ENCODE results near the gene PISD. TPM values are rescaled to one million over a fixed set of nuclear protein-coding genes. Genes with fewer than 3 reads are reported as not detected.
A peak's percentile ranks its signal among the peaks of the same experiment; 100 is the strongest.

Gene PISD
- total and polyA plus RNA-seq, 5 donors from 2014 or later, result 12.7 to 41.5 (median 17.2) TPM

GRCh38 chr22:31651664-31652063 lies 10.4 kb downstream of the PISD start:
- no peaks in the 10 kb centered on the region for H3K27me3 ChIP-seq (ENCODE audit: control insufficient read depth, insufficient read depth, low read length)
- H3K36me3 ChIP-seq (ENCODE audit: control insufficient read depth, insufficient read depth, low read length), result peaks cover 31% of the 10 kb centered on the region
- Mint-ChIP-seq H3K27me3 (no peaks in the 10 kb centered on the region), H3K9me3 (no peaks in the 10 kb centered on the region), H3K36me3 (peaks cover 16% of the 10 kb centered on the region), H3K27ac (no peak overlapping the region), H3K4me1 (peaks cover 13 to 36% (median 26%) of the 10 kb centered on the region in 4 donors), H3K4me3 (no peak overlapping the region)
- ATAC-seq (ENCODE audit: low read depth in 2 of 2) (no peak), DNase-seq (no peak)
- H3K9me3 ChIP-seq (ENCODE audit: control insufficient read depth in 2 of 2, low read length in 2 of 2), result no peaks in the 10 kb centered on the region
- H3K4me1 ChIP-seq (ENCODE audit: control insufficient read depth, insufficient read depth, low read length, poor library complexity, severe bottlenecking), result no peaks in the 10 kb centered on the region
- H3K27ac ChIP-seq (ENCODE audit: insufficient read depth, low read length, poor library complexity, severe bottlenecking), result no peak overlapping the region
- H3K4me3 ChIP-seq (ENCODE audit: low read depth, low read length), result no peak overlapping the region

GRCh38 chr22:31650391-31650790 lies 11.6 kb downstream of the PISD start:
- Histone ChIP-seq H3K9me3 (ENCODE audit: control insufficient read depth in 2 of 2, low read length in 2 of 2) (no peaks in the 10 kb centered on the region), H3K4me1 (ENCODE audit: control insufficient read depth, insufficient read depth, low read length, poor library complexity, severe bottlenecking) (no peaks in the 10 kb centered on the region), H3K4me3 (ENCODE audit: low read depth, low read length) (no peak overlapping the region), H3K27me3 (ENCODE audit: control insufficient read depth, insufficient read depth, low read length) (no peaks in the 10 kb centered on the region), H3K36me3 (ENCODE audit: control insufficient read depth, insufficient read depth, low read length) (peaks cover 36% of the 10 kb centered on the region), H3K27ac (ENCODE audit: insufficient read depth, low read length, poor library complexity, severe bottlenecking) (no peak overlapping the region)
- no peak overlapping the region for H3K27ac Mint-ChIP-seq
- H3K27me3 Mint-ChIP-seq, result no peaks in the 10 kb centered on the region
- H3K4me3 Mint-ChIP-seq, result no peak overlapping the region
- ATAC-seq (ENCODE audit: low read depth in 2 of 2) (no peak), DNase-seq (no peak)
- peaks cover 16% of the 10 kb centered on the region for H3K36me3 Mint-ChIP-seq
- no peaks in the 10 kb centered on the region for H3K9me3 Mint-ChIP-seq
- H3K4me1 Mint-ChIP-seq, result peaks cover 13 to 35% (median 28%) of the 10 kb centered on the region in 4 donors

- Mint-ChIP-seq H3K9me3 (no peaks in the 10 kb centered on the region), H3K27me3 (no peaks in the 10 kb centered on the region)
These were observed 14.3 kb downstream of the PISD start for GRCh38 chr22:31647523-31648320.

GRCh38 chr22:31647066-31647465 lies 14.9 kb downstream of the PISD start:
- H3K36me3 ChIP-seq (ENCODE audit: control insufficient read depth, insufficient read depth, low read length), result peaks cover 43% of the 10 kb centered on the region
- Mint-ChIP-seq H3K36me3 (peaks cover 13% of the 10 kb centered on the region), H3K27ac (no peak overlapping the region)

More at GRCh38 chr22:31647523-31648320, 14.3 kb downstream of the PISD start:
- no peaks in the 10 kb centered on the region for H3K27me3 ChIP-seq (ENCODE audit: control insufficient read depth, insufficient read depth, low read length)
- H3K27ac ChIP-seq (ENCODE audit: insufficient read depth, low read length, poor library complexity, severe bottlenecking), result no peak overlapping the region
- Mint-ChIP-seq H3K36me3 (peaks cover 13% of the 10 kb centered on the region), H3K27ac (no peak overlapping the region), H3K4me3 (no peak overlapping the region), H3K4me1 (peaks cover 0 to 23% (median 16%) of the 10 kb centered on the region in 4 donors)
- peaks cover 43% of the 10 kb centered on the region for H3K36me3 ChIP-seq (ENCODE audit: control insufficient read depth, insufficient read depth, low read length)
- no peaks in the 10 kb centered on the region for H3K9me3 ChIP-seq (ENCODE audit: control insufficient read depth in 2 of 2, low read length in 2 of 2)
- DNase-seq (no peak), ATAC-seq (ENCODE audit: low read depth in 2 of 2) (no peak)
- no peaks in the 10 kb centered on the region for H3K4me1 ChIP-seq (ENCODE audit: control insufficient read depth, insufficient read depth, low read length, poor library complexity, severe bottlenecking)
- no peak overlapping the region for H3K4me3 ChIP-seq (ENCODE audit: low read depth, low read length)

GRCh38 chr22:31646186-31647019 lies 15.6 kb downstream of the PISD start:
- H3K36me3 Mint-ChIP-seq, result peaks cover 13% of the 10 kb centered on the region
- peak overlapping the region in 1 of 3 donors; percentile 69 for H3K27ac Mint-ChIP-seq
- no peaks in the 10 kb centered on the region for H3K27me3 Mint-ChIP-seq
- H3K27ac ChIP-seq (ENCODE audit: insufficient read depth, low read length, poor library complexity, severe bottlenecking), result no peak overlapping the region
- H3K36me3 ChIP-seq (ENCODE audit: control insufficient read depth, insufficient read depth, low read length), result peaks cover 43% of the 10 kb centered on the region
- no peaks in the 10 kb centered on the region for H3K4me1 ChIP-seq (ENCODE audit: control insufficient read depth, insufficient read depth, low read length, poor library complexity, severe bottlenecking)
- peaks cover 0 to 17% (median 12%) of the 10 kb centered on the region in 4 donors for H3K4me1 Mint-ChIP-seq
- no peak for DNase-seq
- ATAC-seq (ENCODE audit: low read depth in 2 of 2), result peak; percentile 28 to 57
- H3K9me3 Mint-ChIP-seq, result no peaks in the 10 kb centered on the region
- H3K27me3 ChIP-seq (ENCODE audit: control insufficient read depth, insufficient read depth, low read length), result no peaks in the 10 kb centered on the region
- H3K4me3 ChIP-seq (ENCODE audit: low read depth, low read length), result no peak overlapping the region
- no peaks in the 10 kb centered on the region for H3K9me3 ChIP-seq (ENCODE audit: control insufficient read depth in 2 of 2, low read length in 2 of 2)
- H3K4me3 Mint-ChIP-seq, result no peak overlapping the region

More at GRCh38 chr22:31647066-31647465, 14.9 kb downstream of the PISD start:
- Histone ChIP-seq H3K4me3 (ENCODE audit: low read depth, low read length) (no peak overlapping the region), H3K4me1 (ENCODE audit: control insufficient read depth, insufficient read depth, low read length, poor library complexity, severe bottlenecking) (no peaks in the 10 kb centered on the region), H3K27ac (ENCODE audit: insufficient read depth, low read length, poor library complexity, severe bottlenecking) (no peak overlapping the region), H3K27me3 (ENCODE audit: control insufficient read depth, insufficient read depth, low read length) (no peaks in the 10 kb centered on the region), H3K9me3 (ENCODE audit: control insufficient read depth in 2 of 2, low read length in 2 of 2) (no peaks in the 10 kb centered on the region)
- Mint-ChIP-seq H3K9me3 (no peaks in the 10 kb centered on the region), H3K4me1 (peaks cover 0 to 20% (median 16%) of the 10 kb centered on the region in 4 donors), H3K27me3 (no peaks in the 10 kb centered on the region), H3K4me3 (no peak overlapping the region)
- no peak for DNase-seq
- no peak for ATAC-seq (ENCODE audit: low read depth in 2 of 2)

- Mint-ChIP-seq H3K9me3 (no peaks in the 10 kb centered on the region), H3K4me3 (peak overlapping the region in 1 of 4 donors; percentile 51), H3K27me3 (no peaks in the 10 kb centered on the region), H3K27ac (peak overlapping the region in 2 of 3 donors; percentile 65 to 81), H3K4me1 (peaks cover 7 to 35% (median 14%) of the 10 kb centered on the region in 4 donors), H3K36me3 (peaks cover 9% of the 10 kb centered on the region)
- DNase-seq (no peak), ATAC-seq (ENCODE audit: low read depth in 2 of 2) (peak in 1 of 2 donors; percentile 11)
- no peak overlapping the region for H3K27ac ChIP-seq (ENCODE audit: insufficient read depth, low read length, poor library complexity, severe bottlenecking)
- no peaks in the 10 kb centered on the region for H3K27me3 ChIP-seq (ENCODE audit: control insufficient read depth, insufficient read depth, low read length)
- peaks cover 2% of the 10 kb centered on the region for H3K36me3 ChIP-seq (ENCODE audit: control insufficient read depth, insufficient read depth, low read length)
- no peaks in the 10 kb centered on the region for H3K9me3 ChIP-seq (ENCODE audit: control insufficient read depth in 2 of 2, low read length in 2 of 2)
- H3K4me1 ChIP-seq (ENCODE audit: control insufficient read depth, insufficient read depth, low read length, poor library complexity, severe bottlenecking), result peaks cover 5% of the 10 kb centered on the region
- H3K4me3 ChIP-seq (ENCODE audit: low read depth, low read length), result no peak overlapping the region
These were observed 22.5 kb downstream of the PISD start for GRCh38 chr22:31639436-31640039.

GRCh38 chr22:31637891-31638618 lies 24.0 kb downstream of the PISD start:
- Histone ChIP-seq H3K36me3 (ENCODE audit: control insufficient read depth, insufficient read depth, low read length) (no peaks in the 10 kb centered on the region), H3K4me3 (ENCODE audit: low read depth, low read length) (no peak overlapping the region), H3K9me3 (ENCODE audit: control insufficient read depth in 2 of 2, low read length in 2 of 2) (no peaks in the 10 kb centered on the region), H3K27ac (ENCODE audit: insufficient read depth, low read length, poor library complexity, severe bottlenecking) (no peak overlapping the region), H3K4me1 (ENCODE audit: control insufficient read depth, insufficient read depth, low read length, poor library complexity, severe bottlenecking) (peaks cover 5% of the 10 kb centered on the region), H3K27me3 (ENCODE audit: control insufficient read depth, insufficient read depth, low read length) (no peaks in the 10 kb centered on the region)
- Mint-ChIP-seq H3K9me3 (no peaks in the 10 kb centered on the region), H3K4me1 (peaks cover 8 to 34% (median 16%) of the 10 kb centered on the region in 4 donors), H3K36me3 (peaks cover 7% of the 10 kb centered on the region), H3K4me3 (no peak overlapping the region), H3K27me3 (no peaks in the 10 kb centered on the region), H3K27ac (peak overlapping the region in 2 of 3 donors; percentile 80 to 83)
- DNase-seq (no peak), ATAC-seq (ENCODE audit: low read depth in 2 of 2) (peak in 1 of 2 donors; percentile 25)

Data from CD4-positive, CD25-positive, alpha-beta regulatory T cell (primary cell).